SJSA1 (cell line): ENCODE results near the gene TMEM273. TPM values are rescaled to one million over a fixed set of nuclear protein-coding genes. Genes with fewer than 3 reads are reported as not detected.
"Not testable (repeated sequence)": the region's sequence is repeated elsewhere in the genome, so short reads cannot be mapped to it uniquely, and the experiment has no call there.

Experiments used
- DNase-seq, 2 experiments: peaks; one replicate each; pipeline ENCODE4 v3.0.0-alpha.2; 2015 to 2020; ENCODE audit warnings: low spot score in 2 of 2, low read depth in 1 of 2
- H3K27ac ChIP-seq: fragments of 250-450 bp; sonication (Bioruptor Pico); 2 replicates; pipeline ENCODE4 v1.5.1; 2020; ENCODE audit warnings: mild to moderate bottlenecking, moderate library complexity
- H3K27me3 ChIP-seq: fragments of 250-450 bp; sonication (Bioruptor Pico); replicated peaks from 2 replicates; pipeline ENCODE4 v1.5.1; 2020; ENCODE audit warnings: mild to moderate bottlenecking, moderate library complexity
- H3K36me3 ChIP-seq: fragments of 250-450 bp; sonication (Bioruptor Pico); 2 replicates; pipeline ENCODE4 v1.5.1; 2020; ENCODE audit warnings: mild to moderate bottlenecking
- H3K4me1 ChIP-seq: fragments of 250-450 bp; sonication (Bioruptor Pico); replicated peaks from 2 replicates; pipeline ENCODE4 v1.6.1; 2021; ENCODE audit warnings: mild to moderate bottlenecking
- H3K4me3 ChIP-seq: fragments of 250-450 bp; sonication (Bioruptor Pico); 2 replicates; pipeline ENCODE4 v1.5.1; 2020; ENCODE audit warnings: mild to moderate bottlenecking
- H3K9me3 ChIP-seq: fragments of 250-450 bp; sonication (Bioruptor Pico); replicated peaks from 2 replicates; pipeline ENCODE4 v1.5.1; 2020; ENCODE audit warnings: mild to moderate bottlenecking
- total RNA-seq: library from RNA; depleted of rRNA; stranded (reverse); fragments of >200 nt; shearing (Covaris generic); gene quantifications from 2 replicates; pipeline ENCODE4 v1.2.3, GENCODE V29; 2014

The TMEM273 gene
- total RNA-seq, 1 experiment from 2014 or later = not detected

GRCh38 chr10:49219248-49219647, 31.1 kb upstream of the TMEM273 start:
- no peaks in the 10 kb centered on the region for H3K9me3 ChIP-seq
- no peak overlapping the region for H3K4me3 ChIP-seq
- DNase-seq = no peak
- H3K4me1 ChIP-seq = 0 out of 2 replicates have a peak, but pooled peaks cover 3% of the 10 kb centered on the region
- no peaks in the 10 kb centered on the region; the same call in 1 of the 2 replicates for H3K27me3 ChIP-seq
- no peaks in the 10 kb centered on the region for H3K36me3 ChIP-seq
- no peak overlapping the region for H3K27ac ChIP-seq

GRCh38 chr10:49218480-49218879, 30.3 kb upstream of the TMEM273 start:
- H3K27me3 ChIP-seq = no peaks in the 10 kb centered on the region; the same call in 1 of the 2 replicates
- H3K27ac ChIP-seq = no peak overlapping the region
- H3K4me1 ChIP-seq = 0 out of 2 replicates have a peak, but pooled peaks cover 3% of the 10 kb centered on the region
- no peak for DNase-seq
- no peaks in the 10 kb centered on the region for H3K9me3 ChIP-seq
- no peaks in the 10 kb centered on the region for H3K36me3 ChIP-seq
- H3K4me3 ChIP-seq = no peak overlapping the region

GRCh38 chr10:49217645-49218044, 29.5 kb upstream of the TMEM273 start:
- H3K36me3 ChIP-seq = no peaks in the 10 kb centered on the region
- no peak overlapping the region for H3K27ac ChIP-seq
- H3K4me3 ChIP-seq = no peak overlapping the region
- 0 out of 2 replicates have a peak, but pooled peaks cover 3% of the 10 kb centered on the region for H3K4me1 ChIP-seq
- no peaks in the 10 kb centered on the region for H3K9me3 ChIP-seq
- H3K27me3 ChIP-seq = no peaks in the 10 kb centered on the region; the same call in 1 of the 2 replicates
- DNase-seq = no peak

GRCh38 chr10:49213211-49213610, 25.0 kb upstream of the TMEM273 start:
- Histone ChIP-seq H3K4me3 (no peak overlapping the region), H3K36me3 (no peaks in the 10 kb centered on the region), H3K4me1 (no peaks in the 10 kb centered on the region), H3K27me3 (no peaks in the 10 kb centered on the region; the same call in 1 of the 2 replicates), H3K9me3 (no peaks in the 10 kb centered on the region), H3K27ac (no peak overlapping the region)
- no peak for DNase-seq

GRCh38 chr10:49212783-49213182, 24.6 kb upstream of the TMEM273 start:
- no peak overlapping the region for H3K27ac ChIP-seq
- H3K9me3 ChIP-seq = no peaks in the 10 kb centered on the region
- H3K4me3 ChIP-seq = no peak overlapping the region
- no peaks in the 10 kb centered on the region for H3K36me3 ChIP-seq
- no peaks in the 10 kb centered on the region; the same call in 1 of the 2 replicates for H3K27me3 ChIP-seq
- no peaks in the 10 kb centered on the region for H3K4me1 ChIP-seq
- DNase-seq = no peak

GRCh38 chr10:49212076-49212475, 23.9 kb upstream of the TMEM273 start:
- no peaks in the 10 kb centered on the region; the same call in 1 of the 2 replicates for H3K27me3 ChIP-seq
- no peak for DNase-seq
- H3K4me1 ChIP-seq = no peaks in the 10 kb centered on the region
- H3K36me3 ChIP-seq = no peaks in the 10 kb centered on the region
- H3K9me3 ChIP-seq = no peaks in the 10 kb centered on the region
- H3K27ac ChIP-seq = no peak overlapping the region
- no peak overlapping the region for H3K4me3 ChIP-seq

GRCh38 chr10:49208996-49209395, 20.8 kb upstream of the TMEM273 start:
- Histone ChIP-seq H3K27ac (no peak overlapping the region), H3K4me1 (no peaks in the 10 kb centered on the region), H3K27me3 (no peaks in the 10 kb centered on the region), H3K9me3 (no peaks in the 10 kb centered on the region), H3K36me3 (no peaks in the 10 kb centered on the region), H3K4me3 (no peak overlapping the region)
- no peak for DNase-seq

GRCh38 chr10:49207936-49208487, 19.8 kb upstream of the TMEM273 start:
- peaks cover 5% of the 10 kb centered on the region for H3K27me3 ChIP-seq
- H3K4me1 ChIP-seq = no peaks in the 10 kb centered on the region
- no peaks in the 10 kb centered on the region for H3K9me3 ChIP-seq
- H3K4me3 ChIP-seq = no peak overlapping the region
- DNase-seq = no peak
- H3K27ac ChIP-seq = no peak overlapping the region
- no peaks in the 10 kb centered on the region for H3K36me3 ChIP-seq

- Histone ChIP-seq H3K9me3 (no peaks in the 10 kb centered on the region), H3K36me3 (no peaks in the 10 kb centered on the region), H3K4me1 (no peaks in the 10 kb centered on the region), H3K27ac (no peak overlapping the region), H3K4me3 (no peak overlapping the region), H3K27me3 (peaks cover 7% of the 10 kb centered on the region)
- DNase-seq = no peak
These were observed 18.9 kb upstream of the TMEM273 start for GRCh38 chr10:49207113-49207512.

- no peak for DNase-seq
- Histone ChIP-seq H3K27ac (no peak overlapping the region), H3K4me1 (no peaks in the 10 kb centered on the region), H3K4me3 (no peak overlapping the region), H3K27me3 (peaks cover 13% of the 10 kb centered on the region), H3K9me3 (no peaks in the 10 kb centered on the region), H3K36me3 (no peaks in the 10 kb centered on the region)
These were observed 17.0 kb upstream of the TMEM273 start for GRCh38 chr10:49205206-49205605.

- Histone ChIP-seq H3K27ac (no peak overlapping the region), H3K9me3 (no peaks in the 10 kb centered on the region), H3K4me1 (no peaks in the 10 kb centered on the region), H3K27me3 (peaks cover 13% of the 10 kb centered on the region), H3K4me3 (no peak overlapping the region), H3K36me3 (no peaks in the 10 kb centered on the region)
- no peak for DNase-seq
These were observed 15.9 kb upstream of the TMEM273 start for GRCh38 chr10:49204119-49204518.

- Histone ChIP-seq H3K4me1 (no peaks in the 10 kb centered on the region), H3K9me3 (no peaks in the 10 kb centered on the region), H3K27ac (no peak overlapping the region), H3K4me3 (no peak overlapping the region), H3K36me3 (no peaks in the 10 kb centered on the region), H3K27me3 (peaks cover 19% of the 10 kb centered on the region)
- no peak for DNase-seq
These were observed 14.1 kb upstream of the TMEM273 start for GRCh38 chr10:49202266-49202665.

GRCh38 chr10:49200854-49201253, 12.7 kb upstream of the TMEM273 start:
- no peak overlapping the region for H3K27ac ChIP-seq
- H3K4me1 ChIP-seq = no peaks in the 10 kb centered on the region
- H3K36me3 ChIP-seq = no peaks in the 10 kb centered on the region
- no peak for DNase-seq
- H3K27me3 ChIP-seq = peaks cover 19% of the 10 kb centered on the region
- no peaks in the 10 kb centered on the region for H3K9me3 ChIP-seq
- H3K4me3 ChIP-seq = no peak overlapping the region

- no peak overlapping the region for H3K4me3 ChIP-seq
- no peaks in the 10 kb centered on the region for H3K36me3 ChIP-seq
- no peaks in the 10 kb centered on the region for H3K4me1 ChIP-seq
- H3K9me3 ChIP-seq = no peaks in the 10 kb centered on the region
- peaks cover 12% of the 10 kb centered on the region; the same call in 1 of the 2 replicates for H3K27me3 ChIP-seq
- no peak for DNase-seq
- no peak overlapping the region for H3K27ac ChIP-seq
These were observed 9.0 kb upstream of the TMEM273 start for GRCh38 chr10:49197171-49197570.

GRCh38 chr10:49195864-49196263, 7.7 kb upstream of the TMEM273 start:
- H3K4me1 ChIP-seq, DNase-seq, H3K4me3 ChIP-seq, H3K36me3 ChIP-seq, H3K27ac ChIP-seq, H3K27me3 ChIP-seq, H3K9me3 ChIP-seq: not testable (repeated sequence)
